Nephron (organoid): ENCODE results near the gene SLC25A13.

Source experiments
- H3K27ac Mint-ChIP-seq, 3 experiments: 2 replicates each; pipeline ENCODE4 v1.8.0; 2020; ENCODE audit warnings: mixed read lengths in 3 of 3, mild to moderate bottlenecking in 2 of 3, moderate library complexity in 1 of 3
- H3K27me3 Mint-ChIP-seq: 2 replicates; pipeline ENCODE4 v1.8.0; 2021; ENCODE audit warnings: low read depth, mild to moderate bottlenecking, moderate library complexity, mixed read lengths
- H3K36me3 Mint-ChIP-seq: 2 replicates; pipeline ENCODE4 v1.8.0; 2020; ENCODE audit warnings: low read depth, mixed read lengths
- H3K4me1 Mint-ChIP-seq: 2 replicates; pipeline ENCODE4 v1.8.0; 2020; ENCODE audit warnings: mixed read lengths
- H3K4me3 Mint-ChIP-seq, 3 experiments: 2 replicates each; pipeline ENCODE4 v1.8.0; 2020; ENCODE audit warnings: mild to moderate bottlenecking in 3 of 3, mixed read lengths in 3 of 3, moderate library complexity in 2 of 3
- H3K9me3 Mint-ChIP-seq: 2 replicates; pipeline ENCODE4 v1.8.0; 2020; ENCODE audit warnings: mixed read lengths
- CTCF ChIP-seq, 3 experiments: fragments of 200-600 bp; sonication (generic); IDR thresholded peaks; one replicate each; pipeline ENCODE4 v1.5.0; 2021; ENCODE audit warnings: antibody characterized with exemption in 3 of 3; ENCODE audit not compliant: unreplicated experiment in 3 of 3

The SLC25A13 gene

GRCh38 chr7:96320442-96320841 is 1.5 kb downstream of the SLC25A13 start:
- H3K4me1 Mint-ChIP-seq, result peaks cover 10% of the 10 kb centered on the region
- TF ChIP-seq CTCF (IDR thresholded peaks at IDR 0.05; ENCODE audit: unreplicated experiment in 3 of 3), result no peak
- no peaks in the 10 kb centered on the region for H3K9me3 Mint-ChIP-seq
- no peaks in the 10 kb centered on the region for H3K36me3 Mint-ChIP-seq
- peaks cover 4% of the 10 kb centered on the region for H3K27me3 Mint-ChIP-seq
- peak overlapping the region; percentile 94 to 98 (median 96) for H3K27ac Mint-ChIP-seq
- peak overlapping the region; percentile 92 to 98 (median 95) for H3K4me3 Mint-ChIP-seq

- no peak for TF ChIP-seq CTCF (IDR thresholded peaks at IDR 0.05; ENCODE audit: unreplicated experiment in 3 of 3)
- Mint-ChIP-seq H3K36me3 (no peaks in the 10 kb centered on the region), H3K27ac (peak overlapping the region in 1 of 3 experiments; percentile 48), H3K4me1 (peaks cover 18% of the 10 kb centered on the region), H3K27me3 (peaks cover 4% of the 10 kb centered on the region), H3K4me3 (no peak overlapping the region), H3K9me3 (no peaks in the 10 kb centered on the region)
Observed at GRCh38 chr7:96319439-96319838, 2.5 kb downstream of the SLC25A13 start.

GRCh38 chr7:96316949-96317348 is 4.9 kb downstream of the SLC25A13 start:
- Mint-ChIP-seq H3K27me3 (no peaks in the 10 kb centered on the region), H3K27ac (no peak overlapping the region), H3K36me3 (peaks cover 11% of the 10 kb centered on the region), H3K4me1 (peaks cover 18% of the 10 kb centered on the region), H3K4me3 (no peak overlapping the region), H3K9me3 (no peaks in the 10 kb centered on the region)
- no peak for TF ChIP-seq CTCF (IDR thresholded peaks at IDR 0.05; ENCODE audit: unreplicated experiment in 3 of 3)

GRCh38 chr7:96315125-96315512 is 6.8 kb downstream of the SLC25A13 start:
- Mint-ChIP-seq H3K4me3 (no peak overlapping the region), H3K36me3 (peaks cover 11% of the 10 kb centered on the region), H3K27ac (no peak overlapping the region), H3K9me3 (no peaks in the 10 kb centered on the region), H3K27me3 (no peaks in the 10 kb centered on the region), H3K4me1 (peaks cover 11% of the 10 kb centered on the region)
- TF ChIP-seq CTCF (IDR thresholded peaks at IDR 0.05; ENCODE audit: unreplicated experiment in 3 of 3), result no peak

- peaks cover 11% of the 10 kb centered on the region for H3K36me3 Mint-ChIP-seq
- no peaks in the 10 kb centered on the region for H3K27me3 Mint-ChIP-seq
- no peak overlapping the region for H3K27ac Mint-ChIP-seq
- no peak overlapping the region for H3K4me3 Mint-ChIP-seq
- peaks cover 17% of the 10 kb centered on the region for H3K4me1 Mint-ChIP-seq
- no peak for TF ChIP-seq CTCF (IDR thresholded peaks at IDR 0.05; ENCODE audit: unreplicated experiment in 3 of 3)
- H3K9me3 Mint-ChIP-seq, result no peaks in the 10 kb centered on the region
Observed at GRCh38 chr7:96314402-96315124, 7.3 kb downstream of the SLC25A13 start.

- H3K27ac Mint-ChIP-seq, result no peak overlapping the region
- H3K36me3 Mint-ChIP-seq, result peaks cover 11% of the 10 kb centered on the region
- TF ChIP-seq CTCF (IDR thresholded peaks at IDR 0.05; ENCODE audit: unreplicated experiment in 3 of 3), result no peak
- H3K9me3 Mint-ChIP-seq, result no peaks in the 10 kb centered on the region
- H3K4me1 Mint-ChIP-seq, result peaks cover 19% of the 10 kb centered on the region
- no peak overlapping the region for H3K4me3 Mint-ChIP-seq
- no peaks in the 10 kb centered on the region for H3K27me3 Mint-ChIP-seq
Observed at GRCh38 chr7:96313940-96314339, 8.0 kb downstream of the SLC25A13 start.
